Neural cell (in vitro differentiated cells): ENCODE results near the gene IFNLR1.

Experiments used
- EZH2 ChIP-seq: fragments of 200-600, 300-800 bp; shearing (Covaris generic), sonication (generic); IDR thresholded peaks from 2 replicates; pipeline ENCODE4 v1.6.1; 2014; ENCODE audit warnings: antibody characterized with exemption, low read length, borderline replicate concordance, mild to moderate bottlenecking; ENCODE audit not compliant: insufficient read depth, poor library complexity, severe bottlenecking
- POLR2AphosphoS5 ChIP-seq: IDR thresholded peaks from 2 replicates; pipeline ENCODE4 v1.6.1; 2012
- RAD21 ChIP-seq: fragments of 450-650 bp; conservative IDR thresholded peaks from 2 replicates; pipeline ENCODE4 v1.6.1; 2014; ENCODE audit warnings: antibody characterized with exemption, mild to moderate bottlenecking, moderate library complexity
- TF ChIP-seq, protein P1 (sequence below): fragments of 450-650 bp; IDR thresholded peaks from 2 replicates; pipeline ENCODE4 v1.5.1; 2014; ENCODE audit warnings: antibody characterized with exemption, mild to moderate bottlenecking, moderate library complexity; ENCODE audit not compliant: poor library complexity, severe bottlenecking

- TF ChIP-seq EZH2 (no peak), RAD21 (no peak), POLR2AphosphoS5 (no peak)
- TF ChIP-seq, protein P1, sequence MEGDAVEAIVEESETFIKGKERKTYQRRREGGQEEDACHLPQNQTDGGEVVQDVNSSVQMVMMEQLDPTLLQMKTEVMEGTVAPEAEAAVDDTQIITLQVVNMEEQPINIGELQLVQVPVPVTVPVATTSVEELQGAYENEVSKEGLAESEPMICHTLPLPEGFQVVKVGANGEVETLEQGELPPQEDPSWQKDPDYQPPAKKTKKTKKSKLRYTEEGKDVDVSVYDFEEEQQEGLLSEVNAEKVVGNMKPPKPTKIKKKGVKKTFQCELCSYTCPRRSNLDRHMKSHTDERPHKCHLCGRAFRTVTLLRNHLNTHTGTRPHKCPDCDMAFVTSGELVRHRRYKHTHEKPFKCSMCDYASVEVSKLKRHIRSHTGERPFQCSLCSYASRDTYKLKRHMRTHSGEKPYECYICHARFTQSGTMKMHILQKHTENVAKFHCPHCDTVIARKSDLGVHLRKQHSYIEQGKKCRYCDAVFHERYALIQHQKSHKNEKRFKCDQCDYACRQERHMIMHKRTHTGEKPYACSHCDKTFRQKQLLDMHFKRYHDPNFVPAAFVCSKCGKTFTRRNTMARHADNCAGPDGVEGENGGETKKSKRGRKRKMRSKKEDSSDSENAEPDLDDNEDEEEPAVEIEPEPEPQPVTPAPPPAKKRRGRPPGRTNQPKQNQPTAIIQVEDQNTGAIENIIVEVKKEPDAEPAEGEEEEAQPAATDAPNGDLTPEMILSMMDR = no peak
These were observed 60.4 kb downstream of the IFNLR1 start for GRCh38 chr1:24126672-24127023.
